Stimulated activated memory B cell treated with anti-CD40 and anti-IgM and Interleukin-4, amounts not matched to agents 10 μg/mL and 1 μg/mL and 100 μg/mL, for 72 hours (primary cell): ENCODE data around the gene AMDHD1.
A peak's percentile ranks its signal among the peaks of the same experiment; 100 is the strongest.

Experiments
- ATAC-seq: fragments of 150-1000 bp; cut with Tn5 transposase; 2 replicates; pipeline ENCODE4 v1.10.0; 2021
- H3K27ac Mint-ChIP-seq: one replicate; pipeline ENCODE4 v1.8.0; 2022; ENCODE audit warnings: mild to moderate bottlenecking, mixed read lengths
- H3K27me3 Mint-ChIP-seq: one replicate; pipeline ENCODE4 v1.8.0; 2022; ENCODE audit warnings: mixed read lengths
- H3K36me3 Mint-ChIP-seq: one replicate; pipeline ENCODE4 v1.8.0; 2022; ENCODE audit warnings: mixed read lengths
- H3K4me1 Mint-ChIP-seq: one replicate; pipeline ENCODE4 v1.8.0; 2022; ENCODE audit warnings: mixed read lengths
- H3K4me3 Mint-ChIP-seq: one replicate; pipeline ENCODE4 v1.8.0; 2022; ENCODE audit warnings: mild to moderate bottlenecking, moderate library complexity, mixed read lengths
- H3K9me3 Mint-ChIP-seq: one replicate; pipeline ENCODE4 v1.8.0; 2022; ENCODE audit warnings: mixed read lengths

The AMDHD1 gene, protein sequence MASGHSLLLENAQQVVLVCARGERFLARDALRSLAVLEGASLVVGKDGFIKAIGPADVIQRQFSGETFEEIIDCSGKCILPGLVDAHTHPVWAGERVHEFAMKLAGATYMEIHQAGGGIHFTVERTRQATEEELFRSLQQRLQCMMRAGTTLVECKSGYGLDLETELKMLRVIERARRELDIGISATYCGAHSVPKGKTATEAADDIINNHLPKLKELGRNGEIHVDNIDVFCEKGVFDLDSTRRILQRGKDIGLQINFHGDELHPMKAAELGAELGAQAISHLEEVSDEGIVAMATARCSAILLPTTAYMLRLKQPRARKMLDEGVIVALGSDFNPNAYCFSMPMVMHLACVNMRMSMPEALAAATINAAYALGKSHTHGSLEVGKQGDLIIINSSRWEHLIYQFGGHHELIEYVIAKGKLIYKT

DNA sequence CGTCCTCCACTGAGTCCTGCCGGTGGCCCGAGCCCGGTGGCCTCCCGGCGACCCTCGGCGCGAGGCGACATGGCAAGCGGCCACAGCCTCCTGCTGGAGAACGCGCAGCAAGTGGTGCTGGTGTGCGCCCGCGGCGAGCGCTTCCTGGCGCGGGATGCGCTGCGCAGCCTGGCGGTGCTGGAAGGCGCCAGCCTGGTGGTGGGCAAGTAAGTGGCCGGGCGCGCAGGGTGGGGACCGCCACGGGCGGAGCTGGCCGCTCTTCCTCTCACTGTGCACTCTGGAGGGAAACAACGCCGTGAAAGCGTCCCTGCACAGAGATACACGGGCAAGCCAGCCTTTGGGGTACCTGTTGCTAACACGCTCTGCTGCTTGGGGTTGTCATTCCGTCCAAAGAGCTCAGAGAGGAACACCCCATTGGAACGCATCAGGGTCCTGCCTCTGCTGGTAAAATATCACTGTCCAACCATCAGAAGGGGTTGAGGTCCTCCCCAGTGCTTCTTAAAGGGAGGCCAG lies at the start of gene AMDHD1:
TSS of gene AMDHD1 (plus strand) at position 2 of the 513 bp plus-strand sequence. CDS start at position 70, 68 bp downstream.
- no peaks in the 10 kb centered on the region for H3K36me3 Mint-ChIP-seq
- no peaks in the 10 kb centered on the region for H3K9me3 Mint-ChIP-seq
- peak; percentile 75 for ATAC-seq
- peak within 1 kb of the TSS; percentile 90 for H3K27ac Mint-ChIP-seq
- no peaks in the 10 kb centered on the region for H3K27me3 Mint-ChIP-seq
- peaks cover 11% of the 10 kb centered on the region for H3K4me1 Mint-ChIP-seq
- peak within 1 kb of the TSS; percentile 94 for H3K4me3 Mint-ChIP-seq

DNA sequence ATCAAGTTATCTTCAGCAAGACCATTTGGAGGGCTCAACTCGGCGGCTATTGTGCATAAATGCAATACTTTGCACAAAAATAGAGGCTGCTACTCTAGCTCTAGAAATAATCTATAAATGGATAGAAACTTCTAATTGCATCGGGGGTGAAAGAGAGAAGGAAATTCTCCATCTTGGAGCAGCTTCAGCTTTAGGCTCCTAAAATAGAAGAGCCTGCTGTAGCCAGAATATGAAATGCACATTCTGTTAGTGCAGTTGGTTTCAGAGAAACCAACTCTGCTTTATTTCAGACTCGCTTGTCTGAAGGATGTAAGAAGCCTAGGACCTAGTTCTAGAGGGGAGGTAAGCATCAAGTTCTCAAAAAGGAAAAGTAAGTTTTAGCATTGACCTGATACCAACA lies 46.3 kb upstream of the AMDHD1 start:
- no peak overlapping the region for H3K27ac Mint-ChIP-seq

DNA sequence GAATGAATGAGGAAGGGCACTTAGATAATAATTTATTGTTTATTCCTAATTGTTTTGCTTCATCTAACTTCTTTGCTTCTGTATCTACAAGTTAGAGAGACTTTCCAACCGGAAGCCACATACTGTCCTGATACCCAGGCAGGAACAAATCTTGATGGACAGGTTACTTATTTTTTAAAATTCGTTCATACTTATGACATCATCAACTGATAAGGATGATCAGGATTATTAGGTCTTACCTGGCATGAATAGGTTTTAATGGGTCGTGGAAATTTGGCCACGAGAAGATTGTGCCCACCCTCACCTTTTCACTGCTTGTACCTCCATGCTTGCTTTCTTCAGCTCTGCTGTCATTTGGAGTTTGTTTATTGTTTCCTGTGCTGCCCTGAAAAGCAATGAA lies 45.0 kb upstream of the AMDHD1 start:
- Mint-ChIP-seq H3K27ac (no peak overlapping the region), H3K4me3 (no peak overlapping the region), H3K4me1 (no peaks in the 10 kb centered on the region), H3K9me3 (no peaks in the 10 kb centered on the region), H3K27me3 (peaks cover 16% of the 10 kb centered on the region), H3K36me3 (no peaks in the 10 kb centered on the region)
- no peak for ATAC-seq

More for the DNA sequence above, 46.3 kb upstream of the AMDHD1 start:
- Mint-ChIP-seq H3K27me3 (peaks cover 17% of the 10 kb centered on the region), H3K4me3 (no peak overlapping the region), H3K9me3 (no peaks in the 10 kb centered on the region), H3K4me1 (no peaks in the 10 kb centered on the region), H3K36me3 (no peaks in the 10 kb centered on the region)
- no peak for ATAC-seq

DNA sequence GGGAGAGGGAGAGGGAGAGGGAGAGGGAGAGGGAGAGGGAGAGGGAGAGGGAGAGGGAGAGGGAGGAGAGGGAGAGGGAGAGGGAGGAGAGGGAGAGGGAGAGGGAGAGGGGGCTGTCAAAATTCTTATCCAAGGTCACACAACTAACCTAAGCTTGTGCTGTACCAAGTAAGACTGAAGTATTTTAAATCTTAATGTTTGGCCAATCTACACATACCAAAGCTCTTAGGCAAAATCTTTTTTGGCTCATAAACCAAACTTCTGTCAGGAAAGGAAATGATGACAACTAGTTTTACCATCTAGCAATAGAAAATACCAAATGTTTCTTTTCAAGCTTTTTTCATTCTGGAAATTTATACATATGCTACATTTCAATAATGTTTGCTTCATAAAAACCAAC lies 34.6 kb upstream of the AMDHD1 start:
- Mint-ChIP-seq H3K27ac (no peak overlapping the region), H3K27me3 (no peaks in the 10 kb centered on the region), H3K36me3 (no peaks in the 10 kb centered on the region)

DNA sequence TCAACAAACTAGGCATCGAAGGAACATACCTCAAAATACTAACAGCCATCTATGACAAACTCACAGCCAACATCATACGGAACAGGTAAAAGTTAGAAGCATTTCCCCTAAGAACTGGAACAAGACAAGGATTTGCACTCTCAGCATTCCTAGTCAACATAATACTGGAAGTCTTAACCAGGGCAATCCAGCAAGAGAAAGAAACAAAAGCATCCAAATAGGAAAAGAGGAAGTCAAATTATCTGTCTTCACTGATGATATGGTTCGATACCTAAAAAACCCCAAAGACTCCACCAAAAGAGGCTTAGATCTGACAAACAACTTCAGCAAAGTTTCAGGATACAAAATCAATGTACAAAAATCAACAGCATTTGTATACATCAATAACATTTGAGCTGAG lies 33.3 kb upstream of the AMDHD1 start:
- Mint-ChIP-seq H3K36me3 (no peaks in the 10 kb centered on the region), H3K27ac (no peak overlapping the region), H3K27me3 (no peaks in the 10 kb centered on the region), H3K4me3 (no peak overlapping the region), H3K4me1 (no peaks in the 10 kb centered on the region), H3K9me3 (no peaks in the 10 kb centered on the region)
- ATAC-seq = no peak

More for the DNA sequence above, 34.6 kb upstream of the AMDHD1 start:
- Mint-ChIP-seq H3K4me3 (no peak overlapping the region), H3K9me3 (no peaks in the 10 kb centered on the region), H3K4me1 (no peaks in the 10 kb centered on the region)
- no peak for ATAC-seq

DNA sequence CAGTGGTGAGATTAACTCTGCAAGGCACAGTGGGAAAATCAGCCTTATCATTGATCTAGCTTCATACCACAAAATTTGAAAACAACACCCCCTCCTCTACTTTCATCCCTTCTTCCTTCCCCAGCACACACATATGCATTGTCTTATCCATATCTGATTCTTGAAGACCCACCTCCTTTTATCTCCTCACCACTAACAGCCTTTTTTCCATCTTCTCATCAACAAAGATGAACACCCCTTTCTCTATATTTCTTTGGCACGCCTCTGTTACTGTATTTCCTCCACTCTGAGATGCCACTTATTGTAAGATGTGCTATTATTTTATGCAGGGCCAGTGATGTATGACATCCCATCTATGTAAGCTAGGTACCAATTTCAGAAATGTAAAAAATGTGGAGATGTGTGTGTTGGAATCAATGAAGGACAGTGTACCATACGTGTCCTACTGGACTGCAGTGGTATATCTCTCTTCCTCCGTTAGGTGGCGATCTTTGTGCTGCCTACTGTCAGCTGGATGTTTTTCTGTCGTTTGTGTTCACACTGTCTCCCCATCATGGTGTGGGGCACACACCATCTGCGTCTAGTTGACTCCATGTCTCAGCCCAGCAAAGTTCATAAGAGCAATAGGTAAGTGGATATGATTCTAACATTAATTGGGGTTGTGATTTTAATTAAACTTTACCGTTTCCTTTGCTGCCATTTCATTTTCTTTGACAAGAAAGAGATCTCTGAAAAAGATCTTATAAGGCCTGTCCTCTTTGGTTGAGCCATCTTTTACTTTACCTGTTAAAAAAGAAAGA lies 24.7 kb upstream of the AMDHD1 start:
- no peak overlapping the region for H3K27ac Mint-ChIP-seq
- H3K4me3 Mint-ChIP-seq = no peak overlapping the region
- no peaks in the 10 kb centered on the region for H3K27me3 Mint-ChIP-seq
- peaks cover 6% of the 10 kb centered on the region for H3K4me1 Mint-ChIP-seq
- H3K9me3 Mint-ChIP-seq = peaks cover 8% of the 10 kb centered on the region
- H3K36me3 Mint-ChIP-seq = no peaks in the 10 kb centered on the region
- ATAC-seq = peak; percentile 87

DNA sequence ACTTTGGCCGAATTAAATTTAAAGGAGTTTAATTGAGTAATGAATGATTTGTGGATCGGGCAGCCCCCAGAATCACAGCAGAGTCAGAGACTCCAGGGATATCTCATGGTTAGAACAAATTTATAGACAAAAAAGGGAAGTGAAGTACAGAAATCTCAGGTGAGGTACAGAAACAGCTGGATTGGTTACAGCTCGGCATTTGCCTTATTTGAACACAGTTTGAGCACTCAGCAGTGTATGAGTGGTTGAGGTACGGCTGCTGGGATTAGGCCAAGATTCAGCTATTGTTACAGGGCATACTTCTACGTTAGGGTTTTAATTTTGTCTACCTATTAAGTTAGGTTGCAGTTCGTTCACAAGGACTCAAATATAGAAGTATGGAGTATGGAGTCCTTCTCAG lies 24.0 kb upstream of the AMDHD1 start:
- no peak overlapping the region for H3K4me3 Mint-ChIP-seq
- peaks cover 6% of the 10 kb centered on the region for H3K4me1 Mint-ChIP-seq
- H3K36me3 Mint-ChIP-seq = no peaks in the 10 kb centered on the region
- H3K27me3 Mint-ChIP-seq = no peaks in the 10 kb centered on the region
- ATAC-seq = no peak
- H3K9me3 Mint-ChIP-seq = peaks cover 8% of the 10 kb centered on the region
- H3K27ac Mint-ChIP-seq = no peak overlapping the region

DNA sequence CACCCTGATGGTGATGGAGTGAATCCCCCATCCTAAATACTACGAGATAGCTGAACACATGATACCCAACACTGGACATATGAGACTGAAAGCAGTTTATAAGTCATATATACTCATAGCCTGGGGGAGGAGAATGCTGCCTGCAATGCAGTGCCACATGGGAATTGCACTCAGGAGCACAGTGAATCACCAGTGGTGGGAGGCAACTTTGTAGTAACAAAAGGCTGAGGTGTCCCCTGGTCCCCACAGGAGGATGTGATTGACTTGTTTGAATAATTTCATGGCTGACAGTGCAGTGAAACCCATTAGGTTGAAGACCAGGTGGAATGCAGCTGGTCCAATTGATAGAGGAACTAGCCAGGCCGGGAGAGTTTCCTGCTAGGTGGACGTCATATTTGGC lies 20.9 kb upstream of the AMDHD1 start:
- H3K4me1 Mint-ChIP-seq = peaks cover 6% of the 10 kb centered on the region
- ATAC-seq = peak; percentile 36
- H3K27me3 Mint-ChIP-seq = no peaks in the 10 kb centered on the region
- peaks cover 8% of the 10 kb centered on the region for H3K9me3 Mint-ChIP-seq
- no peak overlapping the region for H3K4me3 Mint-ChIP-seq
- H3K27ac Mint-ChIP-seq = no peak overlapping the region
- H3K36me3 Mint-ChIP-seq = no peaks in the 10 kb centered on the region

DNA sequence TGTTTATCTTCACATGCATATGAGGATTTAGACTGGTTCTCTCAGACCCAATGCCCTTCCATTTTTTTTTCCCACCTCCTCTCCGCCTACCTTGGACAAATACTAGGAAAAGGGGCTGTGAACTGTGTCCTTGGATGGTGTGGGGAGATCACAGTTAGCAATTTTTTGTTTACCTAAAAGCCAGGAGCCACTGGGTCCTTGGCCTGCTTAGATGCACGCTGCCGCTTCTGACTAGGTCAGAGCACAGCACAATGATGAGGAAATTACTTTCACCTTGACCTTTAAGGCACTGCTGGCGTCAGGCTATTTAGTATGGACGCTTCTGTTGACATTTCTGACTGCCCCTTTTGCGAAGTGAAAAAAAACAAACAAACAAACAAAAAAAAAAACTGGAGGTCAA lies 2.6 kb upstream of the AMDHD1 start:
- H3K4me3 Mint-ChIP-seq = no peak overlapping the region
- H3K4me1 Mint-ChIP-seq = peaks cover 11% of the 10 kb centered on the region

DNA sequence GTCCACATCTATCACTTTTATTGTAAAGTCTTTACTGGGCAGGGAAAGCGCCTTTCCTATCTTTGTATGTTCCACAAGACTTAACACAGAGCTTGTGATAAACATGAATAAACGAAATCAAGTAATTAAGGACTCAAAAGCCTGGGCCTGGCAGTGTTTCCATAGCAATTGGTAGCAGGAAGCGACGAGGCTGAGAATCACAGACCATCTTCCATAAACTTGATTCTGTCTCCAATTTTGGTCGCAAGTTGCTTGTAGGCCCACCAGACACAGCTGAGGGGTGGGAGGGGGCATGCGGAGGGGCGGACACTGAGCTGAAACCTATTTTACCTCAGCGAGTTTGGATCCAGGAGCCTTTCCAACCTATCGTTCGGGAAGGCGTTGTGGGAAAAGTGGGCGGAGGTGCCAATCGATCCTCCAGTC lies 1.0 kb upstream of the AMDHD1 start:
- Mint-ChIP-seq H3K27me3 (no peaks in the 10 kb centered on the region), H3K36me3 (no peaks in the 10 kb centered on the region), H3K4me1 (peaks cover 11% of the 10 kb centered on the region), H3K27ac (peak overlapping the region; percentile 90), H3K4me3 (peak overlapping the region; percentile 94), H3K9me3 (no peaks in the 10 kb centered on the region)
- peak; percentile 1 for ATAC-seq

More for the DNA sequence above, 2.6 kb upstream of the AMDHD1 start:
- Mint-ChIP-seq H3K27ac (peak overlapping the region; percentile 10), H3K9me3 (no peaks in the 10 kb centered on the region), H3K36me3 (no peaks in the 10 kb centered on the region), H3K27me3 (no peaks in the 10 kb centered on the region)
- no peak for ATAC-seq

DNA sequence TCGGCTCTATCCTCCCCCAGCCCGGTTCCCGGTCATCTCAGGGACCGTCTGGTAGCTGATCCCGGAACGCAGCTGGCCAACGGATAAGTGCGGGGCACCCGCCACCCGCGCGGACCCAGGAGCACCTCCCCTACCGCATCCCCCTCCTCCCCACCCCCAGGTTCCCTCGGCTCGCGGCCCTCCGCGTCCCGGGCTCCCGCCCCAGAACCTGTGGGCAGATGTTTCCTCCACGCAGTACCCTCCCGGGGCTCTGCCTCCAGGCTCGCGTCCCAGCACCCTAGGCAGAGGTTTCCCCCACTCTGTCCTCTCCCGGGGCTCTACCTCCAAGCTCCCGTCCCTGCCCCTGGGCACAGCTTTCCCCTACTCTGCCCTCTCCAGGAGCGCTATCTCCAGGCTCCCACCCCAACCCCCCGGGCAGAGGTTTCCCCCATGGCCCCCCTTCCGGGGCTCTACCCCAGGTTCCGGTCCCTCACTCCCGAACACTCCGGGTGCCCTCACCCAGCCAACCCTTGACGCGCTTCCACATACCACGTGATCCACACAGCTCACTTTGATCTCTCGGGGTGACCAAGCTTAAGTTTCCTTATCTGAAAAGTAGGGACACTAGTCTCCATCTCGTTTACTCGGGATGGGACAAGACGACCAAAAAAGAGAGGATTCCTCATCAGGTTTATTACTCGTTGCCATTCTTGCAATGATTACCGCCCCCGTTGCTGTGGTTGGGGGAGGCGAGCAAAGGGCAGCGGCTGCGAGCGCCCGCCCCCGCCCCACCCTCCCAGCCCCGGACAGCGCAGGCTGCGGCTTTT lies 404 bp upstream of the AMDHD1 start, which contains the start of gene CCDC38:
TSS of gene CCDC38 (minus strand) at position 91 of the 806 bp plus-strand sequence. CDS start 6,105 bp downstream, outside the sequence.
- peak; percentile 98 for ATAC-seq
- Mint-ChIP-seq H3K4me3 (peak within 1 kb of the TSS; percentile 94), H3K9me3 (no peaks in the 10 kb centered on the region), H3K4me1 (peaks cover 11% of the 10 kb centered on the region), H3K36me3 (no peaks in the 10 kb centered on the region), H3K27ac (peak within 1 kb of the TSS; percentile 90), H3K27me3 (no peaks in the 10 kb centered on the region)

DNA sequence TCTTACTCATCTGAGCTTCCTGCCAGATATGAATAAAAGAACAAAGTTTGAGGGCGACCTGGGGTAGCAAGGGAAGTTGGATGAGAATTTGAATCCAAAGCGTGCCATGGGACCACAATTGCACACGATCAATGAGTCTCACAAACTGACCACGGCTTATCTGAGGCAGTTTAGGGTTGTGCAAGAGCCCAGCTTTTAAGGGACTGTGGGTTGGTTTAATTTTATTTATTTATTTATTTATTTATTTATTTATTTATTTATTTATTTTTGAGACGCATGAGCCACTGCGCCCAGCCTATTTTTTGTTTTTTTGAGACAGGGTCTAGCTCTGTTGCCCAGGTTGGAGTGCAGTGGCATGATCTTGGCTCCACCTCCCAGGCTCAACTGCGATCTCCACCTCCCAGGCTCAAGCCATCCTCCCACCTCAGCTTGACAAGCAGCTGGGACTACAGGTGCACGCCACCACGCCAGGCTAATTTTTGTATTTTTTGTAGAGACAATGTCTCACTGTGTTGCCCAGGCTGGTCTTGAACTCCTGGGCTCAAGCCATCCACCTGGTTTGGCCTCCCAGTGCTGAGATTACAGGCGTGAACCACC lies 1.1 kb downstream of the AMDHD1 start:
- peaks cover 11% of the 10 kb centered on the region for H3K4me1 Mint-ChIP-seq

DNA sequence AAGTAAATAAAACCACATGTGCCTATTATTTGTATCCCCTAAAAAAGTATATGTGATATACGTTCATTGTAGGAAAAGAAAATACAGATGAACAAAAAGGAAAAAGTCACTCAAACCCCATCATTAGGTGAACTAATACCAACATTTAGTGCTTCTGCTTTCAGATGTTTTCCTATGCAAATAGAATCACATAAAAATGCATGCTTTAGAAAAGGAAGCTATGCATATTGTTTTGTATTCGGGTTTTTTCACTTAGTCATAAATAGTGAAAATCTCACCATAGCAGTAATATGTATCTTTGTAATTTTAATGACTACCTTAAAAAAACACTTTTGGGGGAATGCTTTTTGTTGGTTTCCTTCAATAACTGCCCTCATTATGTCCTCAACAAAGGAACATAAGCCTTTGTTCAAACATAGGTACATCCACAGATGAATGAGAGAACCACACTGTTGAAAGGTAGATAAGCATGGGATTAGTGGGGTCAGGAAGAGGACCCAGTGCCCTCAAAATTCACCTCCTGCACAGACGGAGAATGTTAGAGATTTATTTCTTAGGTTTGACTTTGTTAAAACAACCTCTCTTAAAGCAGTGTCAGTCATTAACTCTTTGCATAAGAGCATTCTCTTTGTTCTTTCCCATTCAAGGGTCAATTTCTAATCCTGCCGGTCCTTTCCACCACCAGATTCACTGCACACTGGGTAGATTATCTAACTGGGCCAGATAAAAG lies 6.5 kb downstream of the AMDHD1 start:
- Mint-ChIP-seq H3K4me1 (no peaks in the 10 kb centered on the region), H3K27me3 (no peaks in the 10 kb centered on the region)

More for the DNA sequence above, 1.1 kb downstream of the AMDHD1 start:
- Mint-ChIP-seq H3K27ac (no peak overlapping the region), H3K9me3 (no peaks in the 10 kb centered on the region), H3K27me3 (no peaks in the 10 kb centered on the region), H3K4me3 (peak overlapping the region; percentile 94), H3K36me3 (no peaks in the 10 kb centered on the region)
- ATAC-seq = no peak

DNA sequence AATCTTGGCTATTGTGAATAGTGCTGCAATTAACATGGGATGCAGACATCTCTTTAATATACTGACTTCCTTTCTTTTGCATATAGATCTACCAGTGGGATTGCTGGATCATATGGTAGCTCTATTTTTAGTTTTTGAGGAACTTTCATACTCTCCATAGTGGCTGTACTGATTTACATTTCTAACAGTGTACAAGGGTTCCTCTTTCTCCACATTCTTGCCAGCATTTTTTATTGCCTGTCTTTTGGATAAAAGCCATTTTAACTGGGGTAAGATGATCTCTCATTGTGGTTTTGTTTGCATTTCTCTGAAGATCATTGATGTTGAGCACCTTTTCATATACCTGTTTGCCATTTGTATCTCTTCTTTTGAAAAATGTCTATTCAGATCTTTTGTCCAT lies 8.4 kb downstream of the AMDHD1 start:
- H3K36me3 Mint-ChIP-seq = peaks cover 5% of the 10 kb centered on the region
- H3K9me3 Mint-ChIP-seq = no peaks in the 10 kb centered on the region
- ATAC-seq = no peak
- no peak overlapping the region for H3K27ac Mint-ChIP-seq
- no peak overlapping the region for H3K4me3 Mint-ChIP-seq
- no peaks in the 10 kb centered on the region for H3K4me1 Mint-ChIP-seq
- H3K27me3 Mint-ChIP-seq = no peaks in the 10 kb centered on the region

More for the DNA sequence above, 6.5 kb downstream of the AMDHD1 start:
- no peaks in the 10 kb centered on the region for H3K9me3 Mint-ChIP-seq
- H3K27ac Mint-ChIP-seq = no peak overlapping the region
- ATAC-seq = no peak
- H3K4me3 Mint-ChIP-seq = no peak overlapping the region
- no peaks in the 10 kb centered on the region for H3K36me3 Mint-ChIP-seq
